Activated T-helper 1 cell treated with anti-CD3 and anti-CD28 coated beads, Interleukin-2, amount 50 U/mL, for 16 hours (primary cell): Measurements from ENCODE around the gene DNAAF2.
A peak's percentile ranks its signal among the peaks of the same experiment; 100 is the strongest.
"Not testable (repeated sequence)": the region's sequence is repeated elsewhere in the genome, so short reads cannot be mapped to it uniquely, and the experiment has no call there.

ENCODE experiments used
- DNase-seq, 2 donors: peaks; one replicate each; pipeline ENCODE4 v3.0.0-alpha.2; 2020; ENCODE audit warnings: low read depth in 1 of 2, low spot score in 1 of 2

DNAAF2 gene

GRCh38 chr14:49621114-49621881 is 13.7 kb downstream of the DNAAF2 start:
- DNase-seq, result peak in 1 of 2 donors; percentile 34

GRCh38 chr14:49620182-49621113 is 14.6 kb downstream of the DNAAF2 start, which contains the start of the genes MGAT2 and RPL36AL:
MGAT2 (plus strand) TSS chr14:49620799; CDS start chr14:49621269, 470 bp downstream.
RPL36AL (minus strand) TSS chr14:49620626; CDS start chr14:49619104, 1,522 bp downstream.
- DNase-seq, result peak; percentile 86 to 89

GRCh38 chr14:49619730-49620129 is 15.3 kb downstream of the DNAAF2 start:
- no peak for DNase-seq

GRCh38 chr14:49619273-49619672 is 15.8 kb downstream of the DNAAF2 start:
- not testable (repeated sequence) for DNase-seq

- no peak for DNase-seq
Measured at GRCh38 chr14:49617852-49618519, 17.1 kb downstream of the DNAAF2 start.

- no peak for DNase-seq
Measured at GRCh38 chr14:49615776-49616175, 19.3 kb downstream of the DNAAF2 start.

GRCh38 chr14:49614196-49614595 is 20.8 kb downstream of the DNAAF2 start:
- no peak for DNase-seq

GRCh38 chr14:49612671-49613070 is 22.4 kb downstream of the DNAAF2 start:
- no peak for DNase-seq

GRCh38 chr14:49612251-49612650 is 22.8 kb downstream of the DNAAF2 start:
- no peak for DNase-seq

GRCh38 chr14:49607583-49607982 is 27.5 kb downstream of the DNAAF2 start:
- no peak for DNase-seq

- DNase-seq, result peak; percentile 71 to 82
Measured at GRCh38 chr14:49598485-49599300, 36.4 kb downstream of the DNAAF2 start, which contains the start of gene LRR1. LRR1 (plus strand) TSS chr14:49598940; CDS start chr14:49599021, 81 bp downstream.

GRCh38 chr14:49598189-49598484 is 36.9 kb downstream of the DNAAF2 start:
- DNase-seq, result no peak

GRCh38 chr14:49594347-49595091 is 40.5 kb downstream of the DNAAF2 start:
- DNase-seq, result no peak

- DNase-seq, result no peak
Measured at GRCh38 chr14:49593016-49593415, 42.0 kb downstream of the DNAAF2 start.

GRCh38 chr14:49589387-49589786 is 45.7 kb downstream of the DNAAF2 start:
- DNase-seq, result no peak

GRCh38 chr14:49586673-49587460 is 48.2 kb downstream of the DNAAF2 start:
- no peak for DNase-seq

- DNase-seq, result peak; percentile 94 to 97
Measured at GRCh38 chr14:49585803-49586672, 49.0 kb downstream of the DNAAF2 start, which contains the start of gene RPS29. RPS29 (minus strand) TSS chr14:49586380; CDS start chr14:49586346, 34 bp downstream.
